Body of pancreas (tissue), 4 donors: ENCODE measurements around the gene INKA1. TPM values are rescaled to one million over a fixed set of nuclear protein-coding genes. Genes with fewer than 3 reads are reported as not detected.

Source experiments
- ATAC-seq: fragments of 150-250 bp; one replicate; pipeline ENCODE4 v1.9.1; 2016
- DNase-seq, 4 donors: peaks; one replicate each; pipeline ENCODE4 v3.0.0-alpha.2; 2019
- H3K27ac ChIP-seq, 4 donors: fragments of 200-600 bp; sonication (generic); 1 replicate in 3 of 4; 2 replicates in 1 of 4; pipeline versions ENCODE4 v1.5.1 to v1.6.1; 2016 to 2019; ENCODE audit warnings: mild to moderate bottlenecking in 1 of 4, mixed read lengths in 1 of 4, moderate library complexity in 1 of 4
- H3K27me3 ChIP-seq, 2 donors: fragments of 200-600 bp; sonication (generic); one replicate each; pipeline ENCODE4 v1.6.0; 2016; ENCODE audit warnings: mild to moderate bottlenecking in 1 of 2
- H3K36me3 ChIP-seq, 2 donors: fragments of 200-600 bp; sonication (generic); replicated peaks in 1 of 2; 2 replicates each; pipeline ENCODE4 v1.5.1; 2016; ENCODE audit warnings: low read depth in 2 of 2; ENCODE audit not compliant: insufficient read depth in 1 of 2
- H3K4me1 ChIP-seq: fragments of 200-600 bp; sonication (generic); one replicate; pipeline ENCODE4 v1.6.0; 2016
- H3K4me3 ChIP-seq, 2 donors: fragments of 200-600 bp; sonication (generic); 1 replicate in 1 of 2; 2 replicates in 1 of 2; pipeline ENCODE4 v1.5.1; 2016 to 2019
- H3K9me3 ChIP-seq, 3 donors: fragments of 200-600 bp; sonication (generic); 1 replicate in 2 of 3; 2 replicates in 1 of 3; pipeline ENCODE4 v1.5.1; 2016
- POLR2A ChIP-seq, 3 donors: fragments of 450-650 bp; IDR thresholded peaks; one replicate each; pipeline ENCODE4 v1.6.1; 2016; ENCODE audit warnings: antibody characterized with exemption in 3 of 3, mild to moderate bottlenecking in 2 of 3
- WGBS, 2 donors: methylation state at CpG; one replicate each; pipeline ENCODE4 v1.1.5; 2017; 5-methylcytosine and 5-hydroxymethylcytosine counted together
- intact Hi-C: fragments of 100-400 bp; cut with DNase I; formaldehyde crosslinking; loops from one replicate; pipeline ENCODE4 v1.15.1; 2023
- total RNA-seq, 2 donors: library from RNA; depleted of rRNA; stranded (reverse); fragments of >200 nt; gene quantifications; one replicate each; pipeline ENCODE4 v1.1.0, GENCODE V29; 2016
- TF ChIP-seq, protein P1 (sequence below), 7 experiments: fragments of 450-650 bp in 4 of 7; fragments of 200-600 bp in 3 of 7; sonication (generic) in 3 of 7; IDR thresholded peaks; one replicate each; pipeline ENCODE4 v1.5.1; 2016 to 2019; ENCODE audit warnings: antibody characterized with exemption in 7 of 7

INKA1 gene
- total RNA-seq, 2 donors from 2014 or later = 2.6 TPM; not detected in 1

- TF ChIP-seq POLR2A (IDR thresholded peaks at IDR 0.05) = no peak
- TF ChIP-seq, protein P1, sequence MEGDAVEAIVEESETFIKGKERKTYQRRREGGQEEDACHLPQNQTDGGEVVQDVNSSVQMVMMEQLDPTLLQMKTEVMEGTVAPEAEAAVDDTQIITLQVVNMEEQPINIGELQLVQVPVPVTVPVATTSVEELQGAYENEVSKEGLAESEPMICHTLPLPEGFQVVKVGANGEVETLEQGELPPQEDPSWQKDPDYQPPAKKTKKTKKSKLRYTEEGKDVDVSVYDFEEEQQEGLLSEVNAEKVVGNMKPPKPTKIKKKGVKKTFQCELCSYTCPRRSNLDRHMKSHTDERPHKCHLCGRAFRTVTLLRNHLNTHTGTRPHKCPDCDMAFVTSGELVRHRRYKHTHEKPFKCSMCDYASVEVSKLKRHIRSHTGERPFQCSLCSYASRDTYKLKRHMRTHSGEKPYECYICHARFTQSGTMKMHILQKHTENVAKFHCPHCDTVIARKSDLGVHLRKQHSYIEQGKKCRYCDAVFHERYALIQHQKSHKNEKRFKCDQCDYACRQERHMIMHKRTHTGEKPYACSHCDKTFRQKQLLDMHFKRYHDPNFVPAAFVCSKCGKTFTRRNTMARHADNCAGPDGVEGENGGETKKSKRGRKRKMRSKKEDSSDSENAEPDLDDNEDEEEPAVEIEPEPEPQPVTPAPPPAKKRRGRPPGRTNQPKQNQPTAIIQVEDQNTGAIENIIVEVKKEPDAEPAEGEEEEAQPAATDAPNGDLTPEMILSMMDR (IDR thresholded peaks at IDR 0.05) = no peak
Observed at GRCh38 chr3:49826016-49826415, 23.0 kb downstream of the INKA1 start.

DNA sequence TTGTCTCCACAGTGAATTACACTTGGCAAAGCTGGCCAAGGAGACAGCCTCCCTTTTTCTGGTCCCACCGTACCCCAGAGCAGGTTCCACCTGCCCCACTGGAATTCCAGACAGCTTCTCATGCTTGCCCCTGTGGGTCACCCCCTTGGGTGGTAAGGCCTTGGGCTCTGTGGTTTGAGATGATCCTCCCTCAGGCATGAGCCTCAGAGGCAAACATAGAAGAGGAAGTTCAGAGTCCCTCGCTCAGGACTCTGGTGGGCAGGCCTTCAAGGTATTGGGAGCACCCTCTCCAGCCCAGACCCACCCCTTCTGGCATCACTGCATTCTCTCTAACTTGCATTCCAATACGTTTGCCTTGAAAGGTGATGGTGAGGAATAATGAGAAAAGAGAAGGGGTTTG is 28.3 kb downstream of the INKA1 start:
- Histone ChIP-seq H3K4me1 (no peaks in the 10 kb centered on the region), H3K27ac (no peak overlapping the region), H3K27me3 (no peaks in the 10 kb centered on the region), H3K4me3 (no peak overlapping the region), H3K9me3 (no peaks in the 10 kb centered on the region), H3K36me3 (no peaks in the 10 kb centered on the region)
- ATAC-seq (no peak), DNase-seq (no peak)
- no peak for TF ChIP-seq POLR2A (IDR thresholded peaks at IDR 0.05)
- TF ChIP-seq, protein P1 (IDR thresholded peaks at IDR 0.05) = no peak
- WGBS, 2 donors = 52 to 59% methylated on average over 3 of the region's 3 CpGs
- intact Hi-C loops = loop anchor here (10.0 kb wide), 1 partner anchor 127 kb away; no protein-coding TSS in a partner anchor

More at GRCh38 chr3:49826016-49826415, 23.0 kb downstream of the INKA1 start:
- ATAC-seq = no peak
- no peaks in the 10 kb centered on the region for H3K4me1 ChIP-seq
- no peaks in the 10 kb centered on the region for H3K27me3 ChIP-seq
- no peak overlapping the region for H3K27ac ChIP-seq
- intact Hi-C loops = no loop called here
- WGBS, 2 donors = 80 to 88% methylated on average over 6 of the region's 6 CpGs
- no peaks in the 10 kb centered on the region for H3K9me3 ChIP-seq
- H3K36me3 ChIP-seq = no peaks in the 10 kb centered on the region
- no peak for DNase-seq
- no peak overlapping the region for H3K4me3 ChIP-seq

DNA sequence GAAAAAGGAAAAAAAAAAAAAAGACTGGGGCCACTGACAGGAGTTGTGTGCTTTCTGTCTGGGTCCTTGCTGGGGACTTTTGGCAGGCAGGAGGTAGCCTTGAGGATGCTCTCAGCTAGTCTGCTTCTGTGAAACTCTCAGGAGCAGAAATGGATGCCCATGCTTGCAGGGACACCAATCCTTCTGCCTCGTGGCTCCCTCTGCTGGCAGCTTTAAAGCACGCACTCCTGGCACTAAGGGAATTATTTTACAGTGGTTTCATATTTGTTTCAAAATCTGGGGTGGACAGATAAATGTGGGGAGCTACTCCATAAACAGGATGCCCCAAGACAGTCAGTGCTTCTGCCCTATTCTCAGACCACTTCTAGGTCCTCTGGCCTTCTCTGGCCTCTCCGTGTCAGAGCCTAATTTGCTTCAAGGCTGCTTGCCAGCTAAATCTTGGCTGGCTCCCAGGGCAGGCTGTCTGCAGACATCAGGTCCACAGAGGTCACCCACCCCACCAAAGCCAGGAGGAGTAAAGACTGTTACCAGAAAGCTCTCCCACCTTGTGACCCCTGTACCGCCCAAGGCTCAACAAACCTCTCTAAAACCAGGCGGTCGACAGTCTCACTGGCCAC is 36.2 kb downstream of the INKA1 start:
- intact Hi-C loops = loop anchor here (10.0 kb wide), 1 partner anchor 134 kb away; no protein-coding TSS in a partner anchor
- Histone ChIP-seq H3K9me3 (no peaks in the 10 kb centered on the region), H3K27me3 (no peaks in the 10 kb centered on the region), H3K36me3 (no peaks in the 10 kb centered on the region), H3K4me1 (peaks cover 6% of the 10 kb centered on the region), H3K27ac (peak overlapping the region in 1 of 4 donors; percentile 22), H3K4me3 (no peak overlapping the region)
- ATAC-seq (peak; percentile 87), DNase-seq (peak; percentile 80 to 85 (median 82))
- TF ChIP-seq POLR2A (IDR thresholded peaks at IDR 0.05) = no peak
- TF ChIP-seq, protein P1 (IDR thresholded peaks at IDR 0.05) = peak; percentile 87 to 94 (median 91)
- WGBS, 2 donors = 37 to 44% methylated on average over 6 of the region's 6 CpGs

DNA sequence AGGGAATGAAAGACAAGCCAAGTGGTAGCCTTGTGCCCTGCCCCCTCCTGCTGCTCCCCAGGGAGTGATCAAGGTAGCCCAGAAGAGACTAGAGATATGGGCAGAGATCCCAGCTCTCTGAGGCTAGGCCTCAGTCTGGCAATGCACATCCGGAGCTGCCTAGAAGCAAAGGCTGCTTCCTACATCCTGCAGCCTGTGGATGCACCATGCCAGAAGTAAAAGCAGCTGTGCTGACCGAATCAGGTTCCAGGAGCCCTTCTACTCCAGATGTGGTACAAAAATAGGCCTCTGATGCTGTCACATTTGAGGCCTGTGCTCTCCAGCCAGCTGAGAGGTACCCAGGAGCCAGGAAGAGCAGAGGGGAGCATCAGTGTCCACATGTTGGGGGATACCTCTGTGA is 37.3 kb downstream of the INKA1 start:
- Histone ChIP-seq H3K4me1 (peaks cover 13% of the 10 kb centered on the region), H3K4me3 (no peak overlapping the region), H3K27ac (no peak overlapping the region), H3K36me3 (no peaks in the 10 kb centered on the region), H3K9me3 (no peaks in the 10 kb centered on the region), H3K27me3 (no peaks in the 10 kb centered on the region)
- intact Hi-C loops = loop anchor here (5.0 kb wide), 1 partner anchor 38 kb away; the partner anchor contains the start of gene INKA1
- ATAC-seq (no peak), DNase-seq (no peak)
- TF ChIP-seq, protein P1 (IDR thresholded peaks at IDR 0.05) = no peak
- no peak for TF ChIP-seq POLR2A (IDR thresholded peaks at IDR 0.05)
- WGBS, 2 donors = 64 to 67% methylated on average over 1 to 2 of the region's 2 CpGs
